GM18951 (cell line): ENCODE data around the gene BTBD18.
A peak's percentile ranks its signal among the peaks of the same experiment; 100 is the strongest.

Source experiments
- POLR2A ChIP-seq: IDR thresholded peaks from 4 replicates; pipeline ENCODE4 v1.6.1; 2011; ENCODE audit warnings: mild to moderate bottlenecking; ENCODE audit not compliant: insufficient read length, insufficient read depth; ENCODE audit errors: extremely low read depth
- in situ Hi-C: fragments of 300-500 bp; cut with MboI; formaldehyde crosslinking; loops from one replicate; pipeline ENCODE4 v1.12.0; 2022; ENCODE audit warnings: low sequenced_read_pairs, mixed read lengths, inconsistent platforms; ENCODE audit not compliant: unreplicated experiment

The BTBD18 gene, protein sequence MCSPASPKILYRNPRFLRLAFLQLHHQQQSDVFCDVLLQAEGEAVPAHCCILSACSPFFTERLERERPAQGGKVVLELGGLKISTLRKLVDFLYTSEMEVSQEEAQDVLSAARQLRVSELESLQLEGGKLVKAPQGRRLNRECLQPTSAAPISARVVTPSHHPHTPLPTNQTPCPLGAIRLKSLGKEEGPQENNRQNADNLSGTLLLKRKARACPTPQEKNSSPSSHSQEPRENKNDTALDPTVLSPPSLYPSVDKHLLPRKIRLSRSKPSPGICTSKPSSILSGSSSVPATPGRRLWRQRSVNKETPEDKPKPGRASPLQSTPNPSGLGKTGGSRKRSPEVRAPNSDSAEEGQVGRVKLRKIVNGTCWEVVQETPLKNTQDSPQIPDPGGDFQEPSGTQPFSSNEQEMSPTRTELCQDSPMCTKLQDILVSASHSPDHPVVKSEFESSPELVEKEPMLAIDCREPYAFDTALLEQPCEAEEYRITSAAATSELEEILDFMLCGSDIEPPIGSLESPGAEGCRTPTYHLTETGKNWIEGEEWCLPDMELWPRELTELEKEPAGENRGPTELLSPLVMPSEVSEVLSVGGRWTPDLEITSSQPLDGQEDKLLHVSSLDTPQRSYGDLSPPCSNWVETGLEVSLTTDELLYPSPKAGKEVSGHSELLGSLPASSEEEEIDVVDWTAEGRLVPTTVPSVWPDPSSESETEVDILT

DNA sequence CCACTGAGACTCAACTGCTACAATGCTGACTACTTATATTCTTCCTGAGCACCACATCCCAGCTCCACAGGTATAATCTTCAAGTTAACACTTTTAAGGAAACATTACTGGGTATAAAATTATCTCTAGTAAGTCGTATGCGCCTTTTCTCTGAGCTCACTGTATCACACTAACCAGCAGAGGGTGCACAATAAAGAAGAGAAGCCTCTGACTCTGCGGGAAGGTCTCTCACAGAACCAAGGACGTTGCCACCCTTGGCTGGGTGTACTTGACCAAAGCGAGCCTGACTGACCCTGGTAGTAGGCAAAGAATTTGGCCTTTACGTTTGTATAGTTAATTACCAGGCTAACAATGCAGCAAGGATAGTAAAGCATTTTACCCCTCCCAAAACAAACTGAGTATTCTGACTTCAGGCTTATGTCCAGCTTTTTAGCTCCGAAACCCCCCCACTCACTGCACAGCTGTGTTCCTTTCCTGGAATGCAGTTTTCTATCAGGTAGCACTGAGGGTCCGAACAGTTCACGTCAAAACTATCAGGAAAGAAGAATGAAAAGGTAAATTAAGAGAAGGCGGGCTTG lies at the start of gene BTBD18:
TSS of gene BTBD18 (minus strand) at position 144 of the 578 bp plus-strand sequence. CDS start 631 bp downstream, outside the sequence.
- in situ Hi-C loops, result loop anchor here (25.0 kb wide), 1 partner anchor 1361 kb away; the partner anchor contains the start of gene FAM111B
- no peak for TF ChIP-seq POLR2A

DNA sequence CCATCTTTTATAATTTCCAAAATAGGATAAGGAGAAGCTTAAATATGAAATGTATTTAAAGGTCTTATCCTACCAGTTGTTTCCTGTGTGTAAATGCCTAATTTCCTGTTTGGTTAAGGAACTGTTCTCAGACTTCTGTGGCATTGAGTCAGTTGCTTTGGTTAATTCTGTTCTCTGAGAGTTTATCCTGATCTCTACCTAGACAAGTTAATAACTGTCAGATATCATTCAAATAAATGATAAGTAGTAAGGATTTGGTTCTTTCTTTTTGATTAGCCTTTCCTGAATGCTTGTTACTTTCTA lies 49.5 kb upstream of the BTBD18 start:
- in situ Hi-C loops, result loop anchor here (25.0 kb wide), 1 partner anchor 711 kb away; the partner anchor contains the start of gene OR5B21
- no peak for TF ChIP-seq POLR2A

DNA sequence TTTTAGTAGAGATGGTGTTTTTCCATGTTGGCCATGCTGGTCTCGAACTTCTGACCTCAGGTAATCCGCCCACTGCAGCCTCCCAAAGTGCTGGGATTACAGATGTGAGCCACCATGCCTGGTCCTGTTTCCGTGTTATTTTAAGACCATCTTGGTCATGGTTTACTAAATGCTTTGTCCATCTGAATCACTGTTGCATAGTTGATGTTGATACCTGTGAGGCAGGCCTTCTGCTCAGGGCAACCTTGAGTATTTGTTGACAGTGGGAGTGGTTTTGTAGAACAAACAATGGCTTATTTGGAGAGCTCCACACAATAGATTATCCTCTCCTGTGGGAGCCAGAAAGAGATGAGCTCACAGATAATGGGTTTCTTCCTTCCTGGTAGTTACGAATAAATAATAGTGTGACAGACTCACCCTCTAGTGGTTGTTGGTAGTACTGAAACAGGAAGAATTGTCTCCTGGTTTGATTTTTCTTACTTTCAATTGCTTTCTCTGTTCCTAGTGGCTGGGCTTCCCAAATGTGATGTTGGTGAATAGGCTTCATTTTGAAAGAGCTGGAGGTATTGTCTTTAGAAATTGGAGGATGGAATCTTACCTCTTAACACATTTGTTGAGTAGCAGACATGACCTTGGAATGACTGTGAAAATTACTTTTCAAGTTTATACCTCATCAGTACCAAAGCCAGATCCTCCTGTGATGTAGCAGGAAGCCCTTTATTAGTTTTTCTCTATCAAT lies 49.0 kb upstream of the BTBD18 start:
- in situ Hi-C loops, result loop anchor here (25.0 kb wide), 1 partner anchor 712 kb away; the partner anchor contains the start of gene OR5B21
- no peak for TF ChIP-seq POLR2A

DNA sequence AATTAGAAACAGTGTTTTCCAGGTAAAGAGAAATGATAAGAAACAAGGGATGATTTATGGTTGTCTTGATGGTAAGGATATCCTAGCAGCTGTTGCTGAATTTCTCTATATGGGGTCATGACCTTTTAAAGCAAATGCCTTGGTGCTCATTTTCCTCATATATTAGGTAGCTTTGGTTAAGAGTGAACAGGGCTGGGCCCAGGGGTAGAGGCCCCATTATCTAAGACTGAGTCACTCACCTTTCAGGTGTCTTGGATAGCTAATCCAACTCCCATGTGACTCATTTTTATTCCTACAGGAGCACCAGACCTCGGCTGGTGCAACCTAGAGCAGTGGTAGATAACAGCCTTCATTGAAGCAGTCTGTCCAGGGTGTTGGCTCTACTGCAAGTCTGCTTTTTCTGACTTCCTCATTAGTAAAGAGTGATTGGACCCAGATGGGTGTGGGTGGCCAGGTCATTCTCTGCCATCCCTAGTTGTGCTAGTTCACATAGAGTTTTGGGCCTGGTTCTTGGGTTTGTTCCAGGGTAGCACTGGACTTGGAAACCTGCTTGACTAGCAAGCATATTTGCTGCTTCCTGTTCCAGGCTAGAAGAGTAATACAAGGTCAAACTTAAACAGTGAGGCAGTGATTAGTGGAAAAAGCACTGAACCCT lies 47.4 kb upstream of the BTBD18 start:
- in situ Hi-C loops, result no loop called here

DNA sequence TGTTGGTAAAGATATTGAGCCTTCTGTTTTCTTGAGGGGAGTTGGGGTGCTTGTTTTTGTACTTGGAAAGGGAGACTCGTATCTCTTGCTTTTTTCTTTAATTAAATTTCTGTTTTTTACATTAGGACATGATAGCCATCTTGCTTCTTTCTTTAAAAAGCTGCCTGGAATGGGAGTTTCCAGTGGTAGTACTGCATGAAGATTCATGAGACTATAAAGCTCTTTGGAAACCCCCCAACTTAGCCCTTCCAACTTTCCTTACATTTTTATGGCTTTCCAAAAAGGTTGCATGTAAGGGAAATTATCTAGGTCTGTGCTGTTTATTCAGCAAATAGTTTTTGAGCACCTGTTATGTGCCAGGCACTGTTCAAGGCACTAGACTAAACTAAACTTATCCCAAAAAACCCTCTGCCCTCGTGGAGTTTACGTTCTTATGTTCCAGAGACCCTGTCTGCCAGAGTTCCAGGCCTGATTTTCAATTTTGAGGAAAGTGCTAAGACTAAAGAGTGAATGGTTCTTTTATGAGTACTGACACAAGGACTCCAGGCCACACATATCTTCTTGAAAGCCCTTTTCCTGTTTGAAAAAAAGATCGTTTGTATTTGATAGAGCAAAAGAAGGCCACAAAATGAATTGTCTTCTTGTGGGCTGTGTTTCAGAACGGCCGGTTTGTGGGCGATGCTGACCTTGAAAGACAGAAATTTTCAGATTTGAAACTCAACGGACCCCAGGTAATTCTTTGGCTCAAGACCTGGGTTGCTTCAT lies 41.9 kb upstream of the BTBD18 start:
- in situ Hi-C loops, result no loop called here
- TF ChIP-seq POLR2A, result no peak

More for the DNA sequence above, 47.4 kb upstream of the BTBD18 start:
- no peak for TF ChIP-seq POLR2A

DNA sequence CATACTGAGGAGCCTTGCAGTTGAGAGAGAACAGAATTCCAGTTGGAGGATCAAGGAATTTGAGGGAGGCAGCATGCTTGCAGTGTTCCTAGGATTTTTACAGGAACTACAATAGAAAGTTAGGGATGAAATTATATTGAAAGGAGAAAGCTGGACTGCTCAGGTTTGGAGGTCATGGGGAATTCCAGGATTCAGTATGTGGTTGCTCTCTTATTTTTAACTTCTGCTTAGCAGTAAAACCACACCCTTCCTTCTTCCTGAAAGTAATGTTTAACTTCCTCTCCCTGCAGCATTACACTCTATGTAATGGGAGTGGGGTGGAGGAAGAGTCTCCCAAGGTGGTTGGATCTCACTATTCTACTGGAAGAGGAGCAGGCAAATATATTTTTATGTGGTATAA lies 41.3 kb upstream of the BTBD18 start:
- no peak for TF ChIP-seq POLR2A
- in situ Hi-C loops, result no loop called here

DNA sequence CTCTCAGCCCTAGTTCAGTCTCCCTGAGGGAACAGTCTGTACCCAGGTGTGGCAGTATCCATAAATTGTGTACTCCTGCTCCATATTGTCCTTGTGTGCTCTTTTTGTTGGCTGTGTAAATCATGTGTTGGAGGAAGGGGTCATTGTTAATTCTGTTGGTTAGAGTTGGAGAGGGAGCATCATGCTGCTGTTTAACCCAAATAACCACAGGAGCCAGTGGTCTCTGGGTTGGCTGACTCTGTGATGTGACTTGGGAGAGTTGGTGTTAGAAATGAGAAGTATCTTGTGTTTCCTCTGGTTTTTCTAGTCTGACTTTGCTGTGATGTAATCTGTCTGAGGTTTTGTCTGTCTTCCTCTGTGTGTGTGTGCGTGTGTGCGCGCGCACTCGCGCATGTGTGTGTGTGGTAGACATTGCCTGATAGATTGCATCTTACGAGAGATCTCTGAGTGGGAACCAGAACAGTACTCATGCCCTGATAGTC lies 40.5 kb upstream of the BTBD18 start:
- TF ChIP-seq POLR2A, result peak; percentile 50
- in situ Hi-C loops, result no loop called here

DNA sequence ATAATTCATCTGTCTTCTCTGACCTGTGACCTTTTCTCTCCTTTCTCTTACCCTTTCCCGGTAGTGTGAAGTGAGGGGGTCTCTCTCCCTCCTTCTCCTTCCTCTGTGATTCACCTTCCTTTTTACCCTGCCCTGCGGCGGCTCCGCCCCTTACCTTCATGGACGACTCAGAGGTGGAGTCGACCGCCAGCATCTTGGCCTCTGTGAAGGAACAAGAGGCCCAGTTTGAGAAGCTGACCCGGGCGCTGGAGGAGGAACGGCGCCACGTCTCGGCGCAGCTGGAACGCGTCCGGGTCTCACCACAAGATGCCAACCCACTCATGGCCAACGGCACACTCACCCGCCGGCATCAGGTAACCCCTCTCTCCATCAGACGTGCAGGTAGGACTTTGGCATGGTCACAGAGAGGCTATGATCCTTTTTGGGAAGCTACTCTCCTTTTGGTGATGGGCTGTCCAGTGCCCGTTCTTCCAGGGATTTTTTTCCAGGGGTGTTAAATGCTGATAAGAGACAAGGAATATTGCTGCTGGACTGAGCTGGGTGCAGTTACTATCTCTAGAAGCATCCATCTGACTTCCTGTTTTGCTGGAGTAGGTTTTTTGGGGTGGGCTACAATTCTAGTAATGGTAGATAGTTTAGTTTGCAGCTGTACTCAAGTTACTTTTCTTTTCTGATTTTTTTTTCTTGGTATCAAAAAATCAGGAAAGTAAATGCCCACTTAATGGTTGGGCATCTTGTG lies 39.9 kb upstream of the BTBD18 start:
- in situ Hi-C loops, result no loop called here
- TF ChIP-seq POLR2A, result no peak

DNA sequence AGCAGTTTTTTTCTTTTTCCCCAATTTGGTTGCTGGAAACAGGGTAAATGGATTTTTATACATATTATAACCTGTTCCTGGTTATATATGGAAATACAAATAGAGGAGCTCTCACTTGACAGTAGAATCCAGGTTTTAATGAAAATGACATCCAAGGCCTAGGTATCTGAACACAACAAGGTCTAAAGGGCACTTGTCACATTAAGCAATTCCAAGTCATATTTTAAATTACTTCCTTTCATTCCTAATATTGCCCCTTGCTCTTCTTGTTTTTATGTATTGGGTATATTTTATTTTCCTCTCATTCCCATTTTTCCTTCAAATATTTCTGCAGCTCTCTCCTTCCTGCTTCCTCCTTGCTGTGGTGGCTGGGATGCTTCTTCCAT lies 37.1 kb upstream of the BTBD18 start:
- no peak for TF ChIP-seq POLR2A
- in situ Hi-C loops, result no loop called here

DNA sequence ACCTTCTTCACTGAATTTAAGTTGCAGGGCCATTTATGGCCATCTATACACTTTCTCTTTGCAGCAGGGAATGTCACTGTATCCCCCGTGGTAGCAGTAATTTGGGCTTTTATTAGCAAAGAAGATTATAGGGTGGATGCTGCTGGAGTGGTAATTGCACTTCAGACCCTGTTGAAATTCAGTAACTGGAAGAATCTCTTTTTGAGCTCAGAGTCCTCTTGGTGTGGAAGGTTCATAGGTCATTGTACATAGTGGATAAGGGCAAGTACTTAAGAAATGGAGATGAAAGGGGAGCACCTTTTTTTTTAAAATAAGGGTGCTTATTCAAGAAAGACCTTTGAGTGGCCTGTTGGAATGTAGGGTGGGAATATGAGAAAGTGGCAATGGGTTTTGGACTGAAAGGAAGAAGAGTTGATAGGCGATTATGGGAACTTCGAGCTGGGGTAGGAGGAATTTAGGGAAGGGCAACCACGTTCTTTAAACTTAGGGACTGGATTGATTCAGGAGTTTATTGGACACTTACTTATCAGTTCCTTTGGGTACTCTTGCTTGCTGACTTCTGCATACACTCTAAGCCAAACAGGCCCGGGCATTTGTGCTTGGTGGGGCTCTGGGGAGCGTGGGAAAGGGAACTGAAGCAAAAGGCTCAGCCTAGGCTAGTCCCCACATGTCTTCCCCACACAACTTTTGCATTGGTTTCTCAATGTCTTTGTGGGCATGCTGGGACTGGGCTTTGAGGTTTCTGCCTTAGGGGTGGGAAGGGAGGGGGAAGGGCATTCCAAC lies 36.5 kb upstream of the BTBD18 start:
- in situ Hi-C loops, result no loop called here
- no peak for TF ChIP-seq POLR2A
